ENCODE results near the gene CDC42EP2.
"Not testable (repeated sequence)": the region's sequence is repeated elsewhere in the genome, so short reads cannot be mapped to it uniquely, and the experiment has no call there.

CDC42EP2 gene

GRCh38 chr11:65315204-65315865 lies 669 bp downstream of the CDC42EP2 start:
- H3K4me3 ChIP-seq (ENCODE audit: low read length) = peak overlapping the region; percentile 69
- peak; percentile 48 for DNase-seq (ENCODE audit: low read depth, low spot score)

- DNase-seq (ENCODE audit: low read depth, low spot score) = no peak
- H3K4me3 ChIP-seq (ENCODE audit: low read length) = peak overlapping the region; percentile 69
Measured at GRCh38 chr11:65315866-65316226, 1.2 kb downstream of the CDC42EP2 start.

GRCh38 chr11:65316227-65317024 lies 1.8 kb downstream of the CDC42EP2 start:
- DNase-seq (ENCODE audit: low read depth, low spot score) = no peak
- H3K4me3 ChIP-seq (ENCODE audit: low read length) = no peak overlapping the region

GRCh38 chr11:65317025-65317786 lies 2.5 kb downstream of the CDC42EP2 start:
- DNase-seq (ENCODE audit: low read depth, low spot score) = no peak
- H3K4me3 ChIP-seq (ENCODE audit: low read length) = no peak overlapping the region

GRCh38 chr11:65320386-65321075 lies 5.9 kb downstream of the CDC42EP2 start:
- H3K4me3 ChIP-seq (ENCODE audit: low read length) = no peak overlapping the region
- DNase-seq (ENCODE audit: low read depth, low spot score) = no peak

GRCh38 chr11:65321076-65321475 lies 6.4 kb downstream of the CDC42EP2 start:
- DNase-seq (ENCODE audit: low read depth, low spot score) = no peak
- H3K4me3 ChIP-seq (ENCODE audit: low read length) = no peak overlapping the region

- no peak overlapping the region for H3K4me3 ChIP-seq (ENCODE audit: low read length)
- DNase-seq (ENCODE audit: low read depth, low spot score) = no peak
Measured at GRCh38 chr11:65321828-65322485, 7.3 kb downstream of the CDC42EP2 start.

- DNase-seq (ENCODE audit: low read depth, low spot score) = no peak
- H3K4me3 ChIP-seq (ENCODE audit: low read length) = no peak overlapping the region
Measured at GRCh38 chr11:65323813-65324212, 9.1 kb downstream of the CDC42EP2 start.

GRCh38 chr11:65325435-65325834 lies 10.8 kb downstream of the CDC42EP2 start:
- no peak overlapping the region for H3K4me3 ChIP-seq (ENCODE audit: low read length)
- no peak for DNase-seq (ENCODE audit: low read depth, low spot score)

- DNase-seq (ENCODE audit: low read depth, low spot score) = no peak
Measured at GRCh38 chr11:65327021-65327420, 12.4 kb downstream of the CDC42EP2 start.

GRCh38 chr11:65329478-65329877 lies 14.8 kb downstream of the CDC42EP2 start:
- H3K4me3 ChIP-seq (ENCODE audit: low read length) = no peak overlapping the region
- no peak for DNase-seq (ENCODE audit: low read depth, low spot score)

More at GRCh38 chr11:65327021-65327420, 12.4 kb downstream of the CDC42EP2 start:
- H3K4me3 ChIP-seq (ENCODE audit: low read length) = no peak overlapping the region

GRCh38 chr11:65329944-65330403 lies 15.3 kb downstream of the CDC42EP2 start:
- peak; percentile 89 for DNase-seq (ENCODE audit: low read depth, low spot score)
- H3K4me3 ChIP-seq (ENCODE audit: low read length) = no peak overlapping the region

GRCh38 chr11:65330544-65330943 lies 15.9 kb downstream of the CDC42EP2 start:
- DNase-seq (ENCODE audit: low read depth, low spot score) = no peak
- no peak overlapping the region for H3K4me3 ChIP-seq (ENCODE audit: low read length)

GRCh38 chr11:65332591-65332990 lies 17.9 kb downstream of the CDC42EP2 start:
- not testable (repeated sequence) for DNase-seq (ENCODE audit: low read depth, low spot score); H3K4me3 ChIP-seq (ENCODE audit: low read length)

GRCh38 chr11:65334696-65335295 lies 20.1 kb downstream of the CDC42EP2 start:
- H3K4me3 ChIP-seq (ENCODE audit: low read length) = peak overlapping the region; percentile 93
- no peak for DNase-seq (ENCODE audit: low read depth, low spot score)

- H3K4me3 ChIP-seq (ENCODE audit: low read length) = no peak overlapping the region
- DNase-seq (ENCODE audit: low read depth, low spot score) = no peak
Measured at GRCh38 chr11:65338676-65339075, 24.0 kb downstream of the CDC42EP2 start.

GRCh38 chr11:65340226-65340625 lies 25.6 kb downstream of the CDC42EP2 start:
- DNase-seq (ENCODE audit: low read depth, low spot score) = no peak
- no peak overlapping the region for H3K4me3 ChIP-seq (ENCODE audit: low read length)

GRCh38 chr11:65341856-65342255 lies 27.2 kb downstream of the CDC42EP2 start:
- H3K4me3 ChIP-seq (ENCODE audit: low read length) = no peak overlapping the region
- no peak for DNase-seq (ENCODE audit: low read depth, low spot score)
